ENCODE measurements around the gene PDIA6.

The PDIA6 gene

GRCh38 chr2:10812362-10813162, at the start of gene PDIA6:
Gene PDIA6, minus strand, starts transcription at chr2:10812785. Its CDS starts 89 bp downstream, at chr2:10812696.
- Histone ChIP-seq H3K4me3 (ENCODE audit: low read depth in 1 of 2, low read length in 1 of 2) (peak within 1 kb of the TSS; percentile 75 to 81), H3K36me3 (no peaks in the 10 kb centered on the region), H3K27ac (peak within 1 kb of the TSS; percentile 80), H3K4me1 (ENCODE audit: control insufficient read depth in 1 of 2, insufficient read depth in 1 of 2, low read depth in 1 of 2, low read length in 1 of 2) (peaks cover 18 to 20% of the 10 kb centered on the region in 2 experiments), H3K27me3 (peaks cover 10% of the 10 kb centered on the region), H3K9me3 (no peaks in the 10 kb centered on the region)
- peak; percentile 68 for TF ChIP-seq CTCF (IDR thresholded peaks at IDR 0.05)

- peaks cover 71% of the 10 kb centered on the region for H3K27me3 ChIP-seq
- no peak for TF ChIP-seq CTCF (IDR thresholded peaks at IDR 0.05)
- H3K36me3 ChIP-seq: no peaks in the 10 kb centered on the region
- H3K9me3 ChIP-seq: no peaks in the 10 kb centered on the region
- H3K27ac ChIP-seq: no peak overlapping the region
- peaks cover 7 to 12% of the 10 kb centered on the region in 2 experiments for H3K4me1 ChIP-seq (ENCODE audit: control insufficient read depth in 1 of 2, insufficient read depth in 1 of 2, low read depth in 1 of 2, low read length in 1 of 2)
- H3K4me3 ChIP-seq (ENCODE audit: low read depth in 1 of 2, low read length in 1 of 2): no peak overlapping the region
Observed at GRCh38 chr2:10862330-10862729, 49.7 kb upstream of the PDIA6 start.

GRCh38 chr2:10861765-10862164, 49.2 kb upstream of the PDIA6 start:
- no peak overlapping the region for H3K4me3 ChIP-seq (ENCODE audit: low read depth in 1 of 2, low read length in 1 of 2)
- peaks cover 66% of the 10 kb centered on the region for H3K27me3 ChIP-seq
- TF ChIP-seq CTCF (IDR thresholded peaks at IDR 0.05): no peak
- no peaks in the 10 kb centered on the region for H3K9me3 ChIP-seq
- H3K36me3 ChIP-seq: no peaks in the 10 kb centered on the region
- no peak overlapping the region for H3K27ac ChIP-seq
- peaks cover 7 to 12% of the 10 kb centered on the region in 2 experiments for H3K4me1 ChIP-seq (ENCODE audit: control insufficient read depth in 1 of 2, insufficient read depth in 1 of 2, low read depth in 1 of 2, low read length in 1 of 2)

GRCh38 chr2:10860814-10861325, 48.3 kb upstream of the PDIA6 start:
- H3K27me3 ChIP-seq: peaks cover 65% of the 10 kb centered on the region
- H3K9me3 ChIP-seq: no peaks in the 10 kb centered on the region
- no peak for TF ChIP-seq CTCF (IDR thresholded peaks at IDR 0.05)
- no peak overlapping the region for H3K4me3 ChIP-seq (ENCODE audit: low read depth in 1 of 2, low read length in 1 of 2)
- H3K27ac ChIP-seq: no peak overlapping the region
- no peaks in the 10 kb centered on the region for H3K36me3 ChIP-seq
- peaks cover 7 to 12% of the 10 kb centered on the region in 2 experiments for H3K4me1 ChIP-seq (ENCODE audit: control insufficient read depth in 1 of 2, insufficient read depth in 1 of 2, low read depth in 1 of 2, low read length in 1 of 2)

- no peaks in the 10 kb centered on the region for H3K9me3 ChIP-seq
- H3K27me3 ChIP-seq: peaks cover 65% of the 10 kb centered on the region
- no peak overlapping the region for H3K27ac ChIP-seq
- no peaks in the 10 kb centered on the region for H3K36me3 ChIP-seq
- H3K4me1 ChIP-seq (ENCODE audit: control insufficient read depth in 1 of 2, insufficient read depth in 1 of 2, low read depth in 1 of 2, low read length in 1 of 2): peaks cover 7 to 12% of the 10 kb centered on the region in 2 experiments
- TF ChIP-seq CTCF (IDR thresholded peaks at IDR 0.05): no peak
- no peak overlapping the region for H3K4me3 ChIP-seq (ENCODE audit: low read depth in 1 of 2, low read length in 1 of 2)
Observed at GRCh38 chr2:10860081-10860813, 47.7 kb upstream of the PDIA6 start.
